Mucosa of stomach (tissue), 1 donor: Measurements from ENCODE around the gene KLK1.

Experiments
- H3K27me3 ChIP-seq: one replicate; pipeline ENCODE4 v1.7.0; 2013; ENCODE audit warnings: mild to moderate bottlenecking, low read length; ENCODE audit not compliant: control insufficient read depth, insufficient read depth
- H3K36me3 ChIP-seq: one replicate; pipeline ENCODE4 v1.7.0; 2013; ENCODE audit warnings: low read length; ENCODE audit not compliant: control insufficient read depth, insufficient read depth
- H3K4me1 ChIP-seq: one replicate; pipeline ENCODE4 v1.7.0; 2013; ENCODE audit warnings: mild to moderate bottlenecking, low read length; ENCODE audit not compliant: control insufficient read depth, insufficient read depth
- H3K4me3 ChIP-seq: one replicate; pipeline ENCODE4 v1.7.0; 2013; ENCODE audit warnings: low read length
- H3K9ac ChIP-seq: one replicate; pipeline ENCODE4 v1.7.0; 2013; ENCODE audit warnings: mild to moderate bottlenecking, low read length, moderate library complexity
- H3K9me3 ChIP-seq: one replicate; pipeline ENCODE4 v1.7.0; 2013; ENCODE audit warnings: mild to moderate bottlenecking, low read length, moderate library complexity; ENCODE audit not compliant: control insufficient read depth
- donor health status: Pancreatic carcinoma.

The KLK1 gene

DNA sequence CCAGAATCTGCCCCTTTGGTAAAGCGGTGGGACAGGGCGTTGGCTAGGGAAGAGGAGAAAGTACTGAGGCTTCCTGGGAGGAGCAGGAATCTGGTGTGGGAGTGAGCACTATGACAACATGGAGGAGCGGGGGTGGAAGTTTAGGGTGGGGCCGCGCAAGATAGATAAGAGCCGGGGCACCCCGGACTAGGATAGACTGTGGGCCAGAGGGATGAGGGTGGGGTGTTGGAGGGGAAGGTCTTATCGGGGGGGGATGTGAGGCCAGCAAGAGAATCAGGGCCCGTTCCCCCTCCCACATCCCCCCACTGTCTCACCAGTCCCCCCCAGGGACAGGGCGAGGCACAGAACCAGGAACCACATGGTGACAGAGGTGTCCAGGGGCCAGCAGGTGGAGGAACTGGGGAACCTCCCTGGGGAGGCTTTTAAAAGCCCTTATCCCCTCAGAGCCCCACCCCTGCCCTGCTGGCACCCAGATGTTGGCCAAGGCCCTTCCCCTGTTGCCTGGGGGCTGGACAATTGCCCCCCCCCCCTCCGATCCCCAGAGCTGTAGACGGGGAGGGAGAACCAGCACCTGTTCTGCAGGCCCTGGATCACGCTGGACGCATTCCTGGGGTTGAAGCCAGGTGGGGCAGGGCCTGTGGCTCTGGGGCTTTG, at the start of gene KLK1:
TSS of gene KLK1 (minus strand) at position 399 of the 654 bp plus-strand sequence. CDS start at position 360, 39 bp downstream.
- Histone ChIP-seq H3K4me1 (peaks cover 46% of the 10 kb centered on the region), H3K9me3 (no peaks in the 10 kb centered on the region), H3K27me3 (peaks cover 42% of the 10 kb centered on the region), H3K36me3 (no peaks in the 10 kb centered on the region), H3K4me3 (no peak within 1 kb of the TSS), H3K9ac (no peak within 1 kb of the TSS)

DNA sequence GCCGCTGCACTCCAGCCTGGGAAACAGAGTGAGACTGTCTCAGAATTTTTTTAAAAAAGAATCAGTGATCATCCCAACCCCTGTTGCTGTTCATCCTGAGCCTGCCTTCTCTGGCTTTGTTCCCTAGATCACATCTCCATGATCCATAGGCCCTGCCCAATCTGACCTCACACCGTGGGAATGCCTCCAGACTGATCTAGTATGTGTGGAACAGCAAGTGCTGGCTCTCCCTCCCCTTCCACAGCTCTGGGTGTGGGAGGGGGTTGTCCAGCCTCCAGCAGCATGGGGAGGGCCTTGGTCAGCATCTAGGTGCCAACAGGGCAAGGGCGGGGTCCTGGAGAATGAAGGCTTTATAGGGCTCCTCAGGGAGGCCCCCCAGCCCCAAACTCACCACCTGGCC, 49.5 kb upstream of the KLK1 start, which contains the start of gene KLK2:
TSS of gene KLK2 (plus strand) at position 384 of the 400 bp plus-strand sequence. CDS start 35 bp downstream, outside the sequence.
- Histone ChIP-seq H3K36me3 (no peaks in the 10 kb centered on the region), H3K4me3 (no peak within 1 kb of the TSS), H3K4me1 (no peaks in the 10 kb centered on the region), H3K27me3 (peaks cover 10% of the 10 kb centered on the region), H3K9ac (no peak within 1 kb of the TSS), H3K9me3 (no peaks in the 10 kb centered on the region)

DNA sequence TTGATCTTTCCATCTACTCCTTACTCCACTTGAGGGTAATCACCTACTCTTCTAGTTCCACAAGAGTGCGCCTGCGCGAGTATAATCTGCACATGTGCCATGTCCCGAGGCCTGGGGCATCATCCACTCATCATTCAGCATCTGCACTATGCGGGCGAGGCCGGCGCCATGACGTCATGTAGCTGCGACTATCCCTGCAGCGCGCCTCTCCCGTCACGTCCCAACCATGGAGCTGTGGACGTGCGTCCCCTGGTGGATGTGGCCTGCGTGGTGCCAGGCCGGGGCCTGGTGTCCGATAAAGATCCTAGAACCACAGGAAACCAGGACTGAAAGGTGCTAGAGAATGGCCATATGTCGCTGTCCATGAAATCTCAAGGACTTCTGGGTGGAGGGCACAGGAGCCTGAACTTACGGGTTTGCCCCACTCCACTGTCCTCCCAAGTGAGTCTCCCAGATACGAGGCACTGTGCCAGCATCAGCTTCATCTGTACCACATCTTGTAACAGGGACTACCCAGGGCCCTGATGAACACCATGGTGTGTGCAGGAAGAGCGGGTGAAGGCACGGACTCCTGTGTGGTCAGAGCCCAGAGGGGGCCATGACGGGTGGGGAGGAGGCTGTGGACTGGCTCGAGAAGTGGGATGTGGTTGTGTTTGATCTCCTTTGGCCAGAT, 47.0 kb upstream of the KLK1 start:
- H3K9ac ChIP-seq = no peak overlapping the region
- H3K4me3 ChIP-seq = no peak overlapping the region
- no peaks in the 10 kb centered on the region for H3K9me3 ChIP-seq
- H3K36me3 ChIP-seq = no peaks in the 10 kb centered on the region
- H3K4me1 ChIP-seq = no peaks in the 10 kb centered on the region
- peaks cover 9% of the 10 kb centered on the region for H3K27me3 ChIP-seq

DNA sequence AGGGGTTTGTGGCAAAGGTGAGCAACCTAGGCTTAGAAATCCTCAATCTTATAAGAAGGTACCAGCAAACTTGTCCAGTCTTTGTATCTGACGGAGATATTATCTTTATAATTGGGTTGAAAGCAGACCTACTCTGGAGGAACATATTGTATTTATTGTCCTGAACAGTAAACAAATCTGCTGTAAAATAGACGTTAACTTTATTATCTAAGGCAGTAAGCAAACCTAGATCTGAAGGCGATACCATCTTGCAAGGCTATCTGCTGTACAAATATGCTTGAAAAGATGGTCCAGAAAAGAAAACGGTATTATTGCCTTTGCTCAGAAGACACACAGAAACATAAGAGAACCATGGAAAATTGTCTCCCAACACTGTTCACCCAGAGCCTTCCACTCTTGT, 45.9 kb upstream of the KLK1 start:
- Histone ChIP-seq H3K27me3 (peaks cover 5% of the 10 kb centered on the region), H3K9me3 (no peaks in the 10 kb centered on the region), H3K4me3 (no peak overlapping the region), H3K36me3 (no peaks in the 10 kb centered on the region), H3K9ac (no peak overlapping the region), H3K4me1 (no peaks in the 10 kb centered on the region)

DNA sequence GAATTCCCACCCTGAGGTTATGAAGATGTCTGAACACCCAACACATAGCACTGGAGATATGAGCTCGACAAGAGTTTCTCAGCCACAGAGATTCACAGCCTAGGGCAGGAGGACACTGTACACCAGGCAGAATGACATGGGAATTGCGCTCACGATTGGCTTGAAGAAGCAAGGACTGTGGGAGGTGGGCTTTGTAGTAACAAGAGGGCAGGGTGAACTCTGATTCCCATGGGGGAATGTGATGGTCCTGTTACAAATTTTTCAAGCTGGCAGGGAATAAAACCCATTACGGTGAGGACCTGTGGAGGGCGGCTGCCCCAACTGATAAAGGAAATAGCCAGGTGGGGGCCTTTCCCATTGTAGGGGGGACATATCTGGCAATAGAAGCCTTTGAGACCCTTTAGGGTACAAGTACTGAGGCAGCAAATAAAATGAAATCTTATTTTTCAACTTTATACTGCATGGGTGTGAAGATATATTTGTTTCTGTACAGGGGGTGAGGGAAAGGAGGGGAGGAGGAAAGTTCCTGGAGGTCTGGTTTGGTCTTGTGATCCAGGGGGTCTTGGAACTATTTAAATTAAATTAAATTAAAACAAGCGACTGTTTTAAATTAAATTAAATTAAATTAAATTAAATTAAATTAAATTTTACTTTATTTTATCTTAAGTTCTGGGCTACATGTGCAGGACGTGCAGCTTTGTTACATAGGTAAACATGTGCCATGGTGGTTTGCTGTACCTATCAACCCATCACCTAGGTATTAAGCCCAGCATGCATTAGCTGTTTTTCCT, 38.1 kb upstream of the KLK1 start:
- H3K27me3 ChIP-seq = peaks cover 8% of the 10 kb centered on the region
- H3K9ac ChIP-seq = no peak overlapping the region
- no peaks in the 10 kb centered on the region for H3K9me3 ChIP-seq
- no peak overlapping the region for H3K4me3 ChIP-seq
- H3K36me3 ChIP-seq = no peaks in the 10 kb centered on the region
- H3K4me1 ChIP-seq = no peaks in the 10 kb centered on the region

DNA sequence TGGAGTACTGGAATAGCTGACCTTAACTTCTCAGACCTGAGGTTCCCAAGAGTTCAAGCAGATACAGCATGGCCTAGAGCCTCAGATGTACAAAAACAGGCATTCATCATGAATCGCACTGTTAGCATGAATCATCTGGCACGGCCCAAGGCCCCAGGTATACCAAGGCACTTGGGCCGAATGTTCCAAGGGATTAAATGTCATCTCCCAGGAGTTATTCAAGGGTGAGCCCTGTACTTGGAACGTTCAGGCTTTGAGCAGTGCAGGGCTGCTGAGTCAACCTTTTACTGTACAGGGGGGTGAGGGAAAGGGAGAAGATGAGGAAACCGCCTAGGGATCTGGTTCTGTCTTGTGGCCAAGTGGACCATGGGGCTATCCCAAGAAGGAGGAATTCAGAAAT, 37.4 kb upstream of the KLK1 start:
- Histone ChIP-seq H3K9me3 (no peaks in the 10 kb centered on the region), H3K36me3 (no peaks in the 10 kb centered on the region), H3K27me3 (peaks cover 8% of the 10 kb centered on the region), H3K4me1 (no peaks in the 10 kb centered on the region), H3K9ac (no peak overlapping the region), H3K4me3 (no peak overlapping the region)

DNA sequence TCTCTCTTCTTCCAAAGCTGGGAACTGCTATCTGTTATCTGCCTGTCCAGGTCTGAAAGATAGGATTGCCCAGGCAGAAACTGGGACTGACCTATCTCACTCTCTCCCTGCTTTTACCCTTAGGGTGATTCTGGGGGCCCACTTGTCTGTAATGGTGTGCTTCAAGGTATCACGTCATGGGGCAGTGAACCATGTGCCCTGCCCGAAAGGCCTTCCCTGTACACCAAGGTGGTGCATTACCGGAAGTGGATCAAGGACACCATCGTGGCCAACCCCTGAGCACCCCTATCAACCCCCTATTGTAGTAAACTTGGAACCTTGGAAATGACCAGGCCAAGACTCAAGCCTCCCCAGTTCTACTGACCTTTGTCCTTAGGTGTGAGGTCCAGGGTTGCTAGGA, 36.3 kb upstream of the KLK1 start:
- Histone ChIP-seq H3K9ac (no peak overlapping the region), H3K4me3 (no peak overlapping the region), H3K27me3 (peaks cover 8% of the 10 kb centered on the region), H3K36me3 (no peaks in the 10 kb centered on the region), H3K4me1 (no peaks in the 10 kb centered on the region), H3K9me3 (no peaks in the 10 kb centered on the region)

DNA sequence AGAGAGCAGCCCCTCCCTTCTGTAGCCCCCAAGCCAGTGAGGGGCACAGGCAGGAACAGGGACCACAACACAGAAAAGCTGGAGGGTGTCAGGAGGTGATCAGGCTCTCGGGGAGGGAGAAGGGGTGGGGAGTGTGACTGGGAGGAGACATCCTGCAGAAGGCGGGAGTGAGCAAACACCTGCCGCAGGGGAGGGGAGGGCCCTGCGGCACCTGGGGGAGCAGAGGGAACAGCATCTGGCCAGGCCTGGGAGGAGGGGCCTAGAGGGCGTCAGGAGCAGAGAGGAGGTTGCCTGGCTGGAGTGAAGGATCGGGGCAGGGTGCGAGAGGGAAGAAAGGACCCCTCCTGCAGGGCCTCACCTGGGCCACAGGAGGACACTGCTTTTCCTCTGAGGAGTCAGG, 35.3 kb upstream of the KLK1 start:
- H3K4me3 ChIP-seq = no peak overlapping the region
- no peaks in the 10 kb centered on the region for H3K9me3 ChIP-seq
- H3K36me3 ChIP-seq = no peaks in the 10 kb centered on the region
- H3K9ac ChIP-seq = no peak overlapping the region
- peaks cover 8% of the 10 kb centered on the region for H3K27me3 ChIP-seq
- H3K4me1 ChIP-seq = no peaks in the 10 kb centered on the region

DNA sequence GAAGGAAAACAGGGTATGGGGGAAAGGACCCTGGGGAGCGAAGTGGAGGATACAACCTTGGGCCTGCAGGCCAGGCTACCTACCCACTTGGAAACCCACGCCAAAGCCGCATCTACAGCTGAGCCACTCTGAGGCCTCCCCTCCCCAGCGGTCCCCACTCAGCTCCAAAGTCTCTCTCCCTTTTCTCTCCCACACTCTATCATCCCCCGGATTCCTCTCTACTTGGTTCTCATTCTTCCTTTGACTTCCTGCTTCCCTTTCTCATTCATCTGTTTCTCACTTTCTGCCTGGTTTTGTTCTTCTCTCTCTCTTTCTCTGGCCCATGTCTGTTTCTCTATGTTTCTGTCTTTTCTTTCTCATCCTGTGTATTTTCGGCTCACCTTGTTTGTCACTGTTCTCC, 33.8 kb upstream of the KLK1 start:
- no peak overlapping the region for H3K4me3 ChIP-seq
- peaks cover 8% of the 10 kb centered on the region for H3K27me3 ChIP-seq
- no peak overlapping the region for H3K9ac ChIP-seq
- H3K4me1 ChIP-seq = no peaks in the 10 kb centered on the region
- no peaks in the 10 kb centered on the region for H3K9me3 ChIP-seq
- H3K36me3 ChIP-seq = no peaks in the 10 kb centered on the region

DNA sequence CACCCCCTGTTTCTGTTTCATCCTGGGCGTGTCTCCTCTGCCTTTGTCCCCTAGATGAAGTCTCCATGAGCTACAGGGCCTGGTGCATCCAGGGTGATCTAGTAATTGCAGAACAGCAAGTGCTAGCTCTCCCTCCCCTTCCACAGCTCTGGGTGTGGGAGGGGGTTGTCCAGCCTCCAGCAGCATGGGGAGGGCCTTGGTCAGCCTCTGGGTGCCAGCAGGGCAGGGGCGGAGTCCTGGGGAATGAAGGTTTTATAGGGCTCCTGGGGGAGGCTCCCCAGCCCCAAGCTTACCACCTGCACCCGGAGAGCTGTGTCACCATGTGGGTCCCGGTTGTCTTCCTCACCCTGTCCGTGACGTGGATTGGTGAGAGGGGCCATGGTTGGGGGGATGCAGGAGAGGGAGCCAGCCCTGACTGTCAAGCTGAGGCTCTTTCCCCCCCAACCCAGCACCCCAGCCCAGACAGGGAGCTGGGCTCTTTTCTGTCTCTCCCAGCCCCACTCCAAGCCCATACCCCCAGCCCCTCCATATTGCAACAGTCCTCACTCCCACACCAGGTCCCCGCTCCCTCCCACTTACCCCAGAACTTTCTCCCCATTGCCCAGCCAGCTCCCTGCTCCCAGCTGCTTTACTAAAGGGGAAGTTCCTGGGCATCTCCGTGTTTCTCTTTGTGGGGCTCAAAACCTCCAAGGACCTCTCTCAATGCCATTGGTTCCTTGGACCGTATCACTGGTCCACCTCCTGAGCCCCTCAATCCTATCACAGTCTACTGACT, 31.2 kb upstream of the KLK1 start, which contains the start of gene KLK3:
TSS of gene KLK3 (plus strand) at position 280 of the 775 bp plus-strand sequence. CDS start at position 321, 41 bp downstream.
- no peaks in the 10 kb centered on the region for H3K36me3 ChIP-seq
- H3K9ac ChIP-seq = no peak within 1 kb of the TSS
- H3K4me3 ChIP-seq = no peak within 1 kb of the TSS
- peaks cover 8% of the 10 kb centered on the region for H3K27me3 ChIP-seq
- H3K9me3 ChIP-seq = no peaks in the 10 kb centered on the region
- no peaks in the 10 kb centered on the region for H3K4me1 ChIP-seq

DNA sequence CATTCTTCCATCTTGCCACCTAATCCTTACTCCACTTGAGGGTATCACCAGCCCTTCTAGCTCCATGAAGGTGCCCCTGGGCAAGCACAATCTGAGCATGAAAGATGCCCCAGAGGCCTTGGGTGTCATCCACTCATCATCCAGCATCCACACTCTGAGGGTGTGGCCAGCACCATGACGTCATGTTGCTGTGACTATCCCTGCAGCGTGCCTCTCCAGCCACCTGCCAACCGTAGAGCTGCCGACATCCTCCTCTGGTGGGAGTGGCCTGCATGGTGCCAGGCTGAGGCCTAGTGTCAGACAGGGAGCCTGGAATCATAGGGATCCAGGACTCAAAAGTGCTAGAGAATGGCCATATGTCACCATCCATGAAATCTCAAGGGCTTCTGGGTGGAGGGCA, 28.0 kb upstream of the KLK1 start:
- Histone ChIP-seq H3K36me3 (no peaks in the 10 kb centered on the region), H3K4me3 (no peak overlapping the region), H3K9ac (no peak overlapping the region), H3K27me3 (no peaks in the 10 kb centered on the region), H3K9me3 (no peaks in the 10 kb centered on the region), H3K4me1 (no peaks in the 10 kb centered on the region)
